ENCODE data around the gene FKBP15.
"Not testable (repeated sequence)": the region's sequence is repeated elsewhere in the genome, so short reads cannot be mapped to it uniquely, and the experiment has no call there.

- not testable (repeated sequence) for TF ChIP-seq CTCF (IDR thresholded peaks at IDR 0.05); REST (IDR thresholded peaks at IDR 0.05; ENCODE audit: insufficient read depth in 1 of 2, low read depth in 2 of 2, low read length in 1 of 2)
Measured at GRCh38 chr9:113140896-113141295, 80.2 kb downstream of the FKBP15 start.
